SK-MEL-5 (cell line): ENCODE measurements around the gene TCFL5. TPM values are rescaled to one million over a fixed set of nuclear protein-coding genes. Genes with fewer than 3 reads are reported as not detected.

Experiments
- DNase-seq: peaks from one replicate; pipeline ENCODE4 v3.0.0-alpha.2; 2016; ENCODE audit warnings: low read depth, low spot score
- in situ Hi-C: cut with HindIII; loops from 2 replicates; pipeline ENCODE4 v1.10.0; 2016; ENCODE audit warnings: low sequenced_read_pairs, high pct_unique_total_duplicates, low pct_unique_long_range_greater_than_20kb
- total RNA-seq: library from RNA; depleted of rRNA; stranded (reverse); fragments of >200 nt; shearing (Covaris generic); gene quantifications from 2 replicates; pipeline ENCODE4 v1.2.3, GENCODE V29; 2014

Gene TCFL5
- total RNA-seq, 1 experiment from 2014 or later, result 54.7 TPM

- in situ Hi-C loops, result no loop called here
- no peak for DNase-seq
Observed at GRCh38 chr20:62812181-62812906, 49.3 kb downstream of the TCFL5 start.

DNA sequence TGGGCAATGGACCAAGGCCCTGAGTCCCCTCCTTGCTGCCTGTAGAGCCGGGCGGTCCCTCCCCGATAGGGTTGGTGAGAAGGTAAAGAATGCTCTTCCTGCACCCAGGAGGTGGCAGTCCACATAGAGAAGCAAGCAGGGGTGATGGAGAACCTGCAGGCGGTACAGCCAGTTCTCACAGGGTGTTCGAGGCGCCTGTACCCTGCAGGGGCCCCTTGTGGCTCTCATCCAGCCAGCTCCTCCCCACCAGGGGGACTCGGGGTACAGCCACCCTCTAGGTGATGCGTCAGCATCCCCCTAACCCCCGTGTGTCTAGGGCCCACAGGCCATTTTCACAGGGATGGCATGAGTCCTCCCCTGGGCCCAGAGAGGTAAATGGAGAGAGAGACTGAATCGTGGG, 49.9 kb downstream of the TCFL5 start:
- in situ Hi-C loops, result no loop called here
- DNase-seq, result no peak

DNA sequence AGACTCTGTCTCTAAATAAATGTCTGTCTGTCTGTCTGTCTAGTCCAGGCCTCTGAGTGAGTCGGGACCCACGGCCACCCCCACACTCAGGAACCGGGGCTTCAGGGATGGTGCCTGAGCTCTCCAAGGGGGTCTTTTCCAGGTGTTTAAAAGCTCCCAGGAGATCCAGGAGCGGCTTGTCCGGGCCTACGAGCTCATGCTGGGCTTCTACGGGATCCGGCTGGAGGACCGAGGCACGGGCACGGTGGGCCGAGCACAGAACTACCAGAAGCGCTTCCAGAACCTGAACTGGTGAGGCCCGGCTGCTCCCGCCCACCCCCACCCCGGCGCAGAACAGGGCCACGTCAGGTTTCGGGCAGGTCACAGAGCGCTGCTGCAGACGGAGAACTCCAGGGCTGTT, 50.3 kb downstream of the TCFL5 start:
- in situ Hi-C loops, result no loop called here
- DNase-seq, result no peak

- no peak for DNase-seq
- in situ Hi-C loops, result no loop called here
Observed at GRCh38 chr20:62809530-62810428, 51.8 kb downstream of the TCFL5 start.

DNA sequence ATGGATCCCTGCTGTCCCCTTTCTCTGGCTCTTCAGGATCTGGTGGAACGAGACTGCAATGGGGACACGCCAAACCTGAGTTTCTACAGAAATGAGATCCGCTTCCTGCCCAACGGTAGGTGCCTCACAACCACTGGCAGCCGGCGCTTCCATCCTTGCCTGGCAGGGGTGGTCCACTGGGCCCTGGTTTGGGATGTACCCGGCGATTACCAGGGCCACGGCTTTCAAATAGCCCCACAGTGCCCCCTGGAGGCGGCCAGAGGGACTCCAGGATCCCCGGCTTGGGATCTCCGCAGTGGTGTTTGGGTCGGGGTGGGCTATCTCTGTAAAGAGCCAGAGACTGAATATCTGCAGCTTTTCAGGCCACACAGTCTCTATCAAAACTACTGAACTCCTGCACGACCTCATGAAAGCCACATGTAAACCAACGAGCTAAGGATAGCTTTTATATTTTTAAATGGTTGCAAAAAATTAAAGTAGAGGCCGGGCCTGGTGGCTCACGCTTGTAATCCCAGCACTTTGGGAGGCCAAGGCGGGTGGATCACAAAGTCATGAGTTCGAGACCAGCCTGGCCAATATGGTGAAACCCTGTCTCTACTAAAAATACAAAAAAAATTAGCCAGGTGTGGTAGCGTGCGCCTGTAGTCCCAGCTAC, 53.3 kb downstream of the TCFL5 start:
- DNase-seq, result peak; percentile 73
- in situ Hi-C loops, result no loop called here

- DNase-seq, result no peak
- in situ Hi-C loops, result no loop called here
Observed at GRCh38 chr20:62807444-62808210, 54.0 kb downstream of the TCFL5 start.

DNA sequence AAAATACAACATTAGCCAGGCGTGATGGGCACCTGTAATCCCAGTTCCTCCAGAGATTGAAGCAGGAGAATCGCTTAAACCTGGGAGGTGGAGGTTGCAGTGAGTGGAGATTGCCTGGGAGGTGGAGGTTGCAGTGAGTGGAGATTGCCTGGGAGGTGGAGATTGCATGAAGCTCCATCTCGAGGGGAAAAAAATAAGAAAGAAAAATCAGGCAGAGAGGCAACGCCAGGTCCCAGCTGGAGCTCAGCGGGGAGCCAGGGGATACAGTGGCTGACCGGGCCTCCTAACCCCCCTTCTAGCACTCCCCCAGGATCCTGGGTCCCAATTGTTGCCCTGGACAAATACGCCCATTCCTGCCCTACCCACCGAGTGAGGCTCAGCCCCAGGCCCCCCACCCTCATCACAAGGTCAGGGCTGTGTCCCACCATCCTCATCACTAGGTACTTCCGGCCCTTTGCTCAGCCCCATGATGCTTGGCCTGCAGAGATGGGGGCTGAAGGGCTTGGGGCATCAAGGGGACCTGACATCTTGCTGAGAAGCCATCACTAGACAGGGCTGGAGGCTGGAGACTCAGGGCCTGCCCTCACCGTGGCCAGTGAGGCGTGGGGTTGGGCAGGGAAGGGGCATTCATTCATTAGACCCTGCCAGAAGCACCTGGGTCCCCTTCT, 55.1 kb downstream of the TCFL5 start:
- in situ Hi-C loops, result no loop called here
- no peak for DNase-seq

DNA sequence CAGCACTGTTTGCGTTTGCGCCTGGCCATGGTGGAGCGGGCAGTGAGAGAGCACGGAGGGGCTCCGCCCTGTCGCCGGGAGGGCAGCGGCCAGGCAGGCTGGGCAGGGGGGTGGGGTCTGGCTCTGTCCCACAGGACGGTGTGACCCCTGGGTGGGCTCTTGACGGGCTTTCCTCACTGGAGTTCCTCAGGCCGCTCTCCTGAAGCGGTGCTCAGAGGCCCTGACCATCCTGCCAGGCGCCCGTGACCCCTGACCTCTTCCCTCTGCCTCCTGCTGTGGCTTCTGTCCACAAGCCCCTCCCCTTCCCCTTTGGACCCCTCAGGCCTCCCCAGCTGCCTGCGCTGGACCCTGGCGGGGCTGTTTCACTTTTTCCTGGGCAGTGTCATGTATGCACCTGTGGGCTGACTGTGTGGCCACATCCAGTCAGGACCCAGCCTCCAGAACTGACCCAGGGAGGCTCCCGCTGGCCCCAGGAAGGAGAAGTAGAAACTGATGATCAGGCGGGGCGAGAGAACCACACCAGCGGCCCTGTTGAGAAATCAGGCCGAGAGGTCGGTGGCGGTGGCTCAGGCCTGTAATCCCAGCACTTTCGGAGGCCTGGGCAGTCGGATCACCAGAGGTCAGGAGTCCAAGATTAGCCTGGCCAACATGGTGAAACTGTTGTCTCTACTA, 55.8 kb downstream of the TCFL5 start:
- no peak for DNase-seq
- in situ Hi-C loops, result no loop called here

DNA sequence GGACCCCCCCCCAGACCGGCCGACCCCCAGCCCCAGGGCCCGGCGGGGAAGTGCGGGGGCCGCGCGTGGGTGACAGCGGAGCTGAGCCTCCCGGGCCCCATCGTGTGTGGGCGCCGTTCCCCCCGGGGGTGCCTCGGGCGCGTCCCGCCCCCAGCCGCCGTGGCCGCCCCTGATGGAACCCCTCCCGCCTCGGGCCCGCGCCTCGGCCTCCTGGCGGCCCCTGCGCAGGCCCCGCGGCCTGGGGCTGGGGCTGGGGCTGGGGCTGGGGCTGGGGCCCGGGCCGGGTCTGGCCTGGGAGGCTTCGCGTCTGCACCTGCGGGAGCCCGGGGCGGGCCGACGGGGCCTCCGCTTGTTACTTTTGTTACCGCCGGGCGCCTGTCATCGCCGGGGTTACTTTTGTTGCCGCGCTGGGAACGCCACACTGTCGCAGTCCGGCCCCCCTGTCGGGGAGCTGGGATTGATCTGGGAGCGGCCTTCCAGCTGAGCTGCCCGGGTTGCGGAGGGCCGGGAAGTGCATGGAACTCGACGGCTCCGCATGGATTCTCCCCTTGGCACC, 56.4 kb downstream of the TCFL5 start:
- in situ Hi-C loops, result no loop called here
- no peak for DNase-seq

- peak; percentile 47 for DNase-seq
- in situ Hi-C loops, result no loop called here
Observed at GRCh38 chr20:62804627-62805154, 56.9 kb downstream of the TCFL5 start, which contains the start of gene OGFR. OGFR (plus strand) TSS chr20:62804835; CDS start chr20:62804860, 25 bp downstream.

DNA sequence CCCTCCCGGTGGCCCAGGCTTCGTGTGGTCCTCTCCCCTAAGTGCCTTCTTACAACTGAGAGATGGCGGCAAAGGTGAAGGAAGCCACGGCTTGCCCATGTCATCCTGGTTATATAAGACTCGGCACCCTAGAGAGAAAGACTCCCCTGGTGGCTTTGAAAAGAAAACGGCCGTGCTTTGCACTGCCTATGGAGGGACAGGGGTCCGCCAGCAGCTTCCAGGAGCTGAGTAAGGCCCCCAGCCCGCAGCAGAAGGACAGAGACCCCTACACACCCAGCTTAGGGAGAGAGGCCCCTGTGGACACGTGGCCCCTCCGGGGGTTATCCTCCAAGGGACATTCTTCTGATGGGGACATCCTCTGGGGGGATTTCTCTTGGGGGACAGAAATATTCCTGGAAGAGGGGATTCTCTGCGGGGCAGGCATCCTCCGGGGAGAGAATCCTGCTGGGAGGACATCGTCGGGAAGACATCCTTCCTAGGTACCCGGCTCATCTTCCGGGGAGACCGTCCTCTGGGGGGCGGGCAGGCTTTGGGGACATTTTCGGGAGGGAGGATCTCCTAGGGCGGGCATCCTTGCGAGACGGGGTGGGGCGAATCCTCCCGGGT, 57.5 kb downstream of the TCFL5 start:
- DNase-seq, result no peak
- in situ Hi-C loops, result no loop called here

DNA sequence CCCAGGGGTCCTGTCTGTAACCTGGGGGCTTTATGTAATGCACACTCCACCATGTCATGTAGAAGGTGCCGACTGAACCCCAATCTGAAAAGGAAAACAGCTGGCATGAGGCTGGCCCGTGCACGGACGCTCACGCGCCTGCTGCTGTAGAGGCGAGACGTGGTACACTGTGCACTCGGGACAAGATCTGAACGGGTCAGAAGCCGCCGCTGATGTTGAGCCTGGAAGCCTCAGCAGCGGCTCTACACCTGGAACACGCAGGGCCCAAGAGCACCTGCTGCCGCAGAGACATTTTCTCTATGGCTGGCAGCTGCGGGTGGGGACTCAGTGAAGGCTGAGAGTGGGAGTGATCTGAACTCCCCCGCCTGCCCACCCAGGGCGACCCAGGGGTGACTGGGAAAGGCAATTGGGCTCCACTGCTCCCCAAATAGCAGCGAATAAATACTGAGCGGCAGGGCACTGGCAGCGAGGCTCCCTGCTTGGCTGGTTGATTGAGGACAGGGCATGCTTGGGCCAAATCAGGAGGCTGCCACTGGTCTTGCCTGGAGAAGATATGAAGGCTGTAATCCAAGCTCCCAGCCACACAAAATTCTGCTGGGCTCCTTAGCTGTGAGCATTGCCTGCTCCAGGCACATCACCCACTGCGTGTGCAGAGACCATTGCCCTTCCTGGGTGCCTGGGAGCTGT, 59.5 kb downstream of the TCFL5 start:
- in situ Hi-C loops, result no loop called here

GRCh38 chr20:62801284-62802010, 60.2 kb downstream of the TCFL5 start:
- in situ Hi-C loops, result no loop called here
- DNase-seq, result no peak

More for the DNA sequence above, 59.5 kb downstream of the TCFL5 start:
- DNase-seq, result no peak

- in situ Hi-C loops, result no loop called here
- no peak for DNase-seq
Observed at GRCh38 chr20:62800314-62801259, 61.0 kb downstream of the TCFL5 start.
